Liver (tissue), 9 donors: Measurements from ENCODE around the gene ATP6V0D1. TPM values are rescaled to one million over a fixed set of nuclear protein-coding genes. Genes with fewer than 3 reads are reported as not detected.
A peak's percentile ranks its signal among the peaks of the same experiment; 100 is the strongest.

Experiments used
- DNase-seq: peaks from one replicate; pipeline ENCODE4 v3.0.0-alpha.2; 2017; ENCODE audit warnings: low spot score
- H3K27ac ChIP-seq, 2 donors: one replicate each; pipeline ENCODE4 v1.7.0; 2013; ENCODE audit warnings: inconsistent platforms in 2 of 2, low read length in 2 of 2, control low read depth in 1 of 2, low read depth in 1 of 2, mild to moderate bottlenecking in 1 of 2
- H3K27me3 ChIP-seq, 4 donors: one replicate each; pipeline versions ENCODE4 v1.6.1 to v1.7.0; 2013; ENCODE audit warnings: low read length in 3 of 4, inconsistent platforms in 1 of 4, mild to moderate bottlenecking in 1 of 4, moderate library complexity in 1 of 4; ENCODE audit not compliant: control insufficient read depth in 4 of 4, insufficient read depth in 4 of 4
- H3K36me3 ChIP-seq, 4 donors: one replicate each; pipeline versions ENCODE4 v1.6.1 to v1.7.0; 2013; ENCODE audit warnings: low read length in 3 of 4, mild to moderate bottlenecking in 3 of 4, low read depth in 1 of 4, moderate library complexity in 1 of 4; ENCODE audit not compliant: control insufficient read depth in 4 of 4, insufficient read depth in 3 of 4
- H3K4me1 ChIP-seq, 4 donors: one replicate each; pipeline versions ENCODE4 v1.6.1 to v1.7.0; 2013; ENCODE audit warnings: low read length in 3 of 4, mild to moderate bottlenecking in 3 of 4, moderate library complexity in 1 of 4; ENCODE audit not compliant: control insufficient read depth in 4 of 4, insufficient read depth in 4 of 4
- H3K4me3 ChIP-seq, 3 donors: one replicate each; pipeline versions ENCODE4 v1.6.1 to v1.7.0; 2013; ENCODE audit warnings: low read length in 3 of 3, control low read depth in 1 of 3, low read depth in 1 of 3, mild to moderate bottlenecking in 1 of 3
- H3K9ac ChIP-seq, 2 donors: one replicate each; pipeline ENCODE4 v1.7.0; 2013; ENCODE audit warnings: low read length in 2 of 2, mild to moderate bottlenecking in 2 of 2, moderate library complexity in 2 of 2, control low read depth in 1 of 2, low read depth in 1 of 2
- H3K9me3 ChIP-seq, 4 donors: one replicate each; pipeline versions ENCODE4 v1.6.1 to v1.7.0; 2013; ENCODE audit warnings: low read length in 3 of 4; ENCODE audit not compliant: control insufficient read depth in 4 of 4
- CTCF ChIP-seq: fragments of 150-350 bp; IDR thresholded peaks from 2 replicates; pipeline ENCODE4 v1.5.1; 2017; ENCODE audit warnings: improper control_type of control experiment, low read depth, low read length; ENCODE audit not compliant: missing input control
- FOXA1 ChIP-seq: IDR thresholded peaks from 2 replicates; pipeline ENCODE4 v1.6.1; 2016; ENCODE audit warnings: antibody characterized with exemption
- GABPA ChIP-seq, 2 donors: IDR thresholded peaks in 1 of 2; conservative IDR thresholded peaks in 1 of 2; 2 replicates each; pipeline ENCODE4 v1.6.1; 2016; ENCODE audit warnings: antibody characterized with exemption in 2 of 2, mild to moderate bottlenecking in 1 of 2, moderate library complexity in 1 of 2
- RAD21 ChIP-seq, 2 donors: IDR thresholded peaks; 2 replicates each; pipeline ENCODE4 v1.6.1; 2016; ENCODE audit warnings: antibody characterized with exemption in 2 of 2, mild to moderate bottlenecking in 2 of 2
- RXRA ChIP-seq, 2 donors: IDR thresholded peaks; 2 replicates each; pipeline ENCODE4 v1.6.1; 2017 to 2018; ENCODE audit warnings: antibody characterized with exemption in 2 of 2, mild to moderate bottlenecking in 1 of 2
- SP1 ChIP-seq: IDR thresholded peaks from 2 replicates; pipeline ENCODE4 v1.6.1; 2018; ENCODE audit warnings: antibody characterized with exemption, mild to moderate bottlenecking
- TAF1 ChIP-seq: conservative IDR thresholded peaks from 2 replicates; pipeline ENCODE4 v1.6.1; 2016; ENCODE audit warnings: antibody characterized with exemption, mild to moderate bottlenecking
- YY1 ChIP-seq: IDR thresholded peaks from 2 replicates; pipeline ENCODE4 v1.6.1; 2016; ENCODE audit warnings: antibody characterized with exemption, mild to moderate bottlenecking
- WGBS: extraction: QIAGEN DNeasy Blood & Tissue Kit; methylation state at CpG from one replicate; pipeline ENCODE4 v1.1.7; 2013; 5-methylcytosine and 5-hydroxymethylcytosine counted together
- polyA plus RNA-seq, 2 donors: library from polyadenylated mRNA; stranded (reverse) in 1 of 2; unstranded in 1 of 2; fragments of 200-250 nt in 1 of 2; fragments of >200 nt in 1 of 2; fragmentation: Nextera tagmentation in 1 of 2; extraction: Ambion mirVana in 1 of 2; gene quantifications; one replicate each; pipeline versions ENCODE4 v1.2.1 to v1.2.3, GENCODE V29; 2013 to 2015
- total RNA-seq, 2 donors: library from RNA; depleted of rRNA; stranded (reverse); fragments of >200 nt; gene quantifications; one replicate each; pipeline ENCODE4 v1.2.3, GENCODE V29; 2014
- TF ChIP-seq, protein P1 (sequence below): IDR thresholded peaks from 2 replicates; pipeline ENCODE4 v1.6.1; 2016; ENCODE audit warnings: antibody characterized with exemption, mild to moderate bottlenecking
- TF ChIP-seq, protein P2 (sequence below): IDR thresholded peaks from 2 replicates; pipeline ENCODE4 v1.6.1; 2016; ENCODE audit warnings: antibody characterized with exemption
- donor health status: healthy.
- donor health status: healthy.
- donor health status: healthy.
- donor health status: healthy.
- donor health status: healthy.

Gene ATP6V0D1
- total and polyA plus RNA-seq, 4 donors, result 47.6 to 80.2 (median 66.6) TPM

DNA sequence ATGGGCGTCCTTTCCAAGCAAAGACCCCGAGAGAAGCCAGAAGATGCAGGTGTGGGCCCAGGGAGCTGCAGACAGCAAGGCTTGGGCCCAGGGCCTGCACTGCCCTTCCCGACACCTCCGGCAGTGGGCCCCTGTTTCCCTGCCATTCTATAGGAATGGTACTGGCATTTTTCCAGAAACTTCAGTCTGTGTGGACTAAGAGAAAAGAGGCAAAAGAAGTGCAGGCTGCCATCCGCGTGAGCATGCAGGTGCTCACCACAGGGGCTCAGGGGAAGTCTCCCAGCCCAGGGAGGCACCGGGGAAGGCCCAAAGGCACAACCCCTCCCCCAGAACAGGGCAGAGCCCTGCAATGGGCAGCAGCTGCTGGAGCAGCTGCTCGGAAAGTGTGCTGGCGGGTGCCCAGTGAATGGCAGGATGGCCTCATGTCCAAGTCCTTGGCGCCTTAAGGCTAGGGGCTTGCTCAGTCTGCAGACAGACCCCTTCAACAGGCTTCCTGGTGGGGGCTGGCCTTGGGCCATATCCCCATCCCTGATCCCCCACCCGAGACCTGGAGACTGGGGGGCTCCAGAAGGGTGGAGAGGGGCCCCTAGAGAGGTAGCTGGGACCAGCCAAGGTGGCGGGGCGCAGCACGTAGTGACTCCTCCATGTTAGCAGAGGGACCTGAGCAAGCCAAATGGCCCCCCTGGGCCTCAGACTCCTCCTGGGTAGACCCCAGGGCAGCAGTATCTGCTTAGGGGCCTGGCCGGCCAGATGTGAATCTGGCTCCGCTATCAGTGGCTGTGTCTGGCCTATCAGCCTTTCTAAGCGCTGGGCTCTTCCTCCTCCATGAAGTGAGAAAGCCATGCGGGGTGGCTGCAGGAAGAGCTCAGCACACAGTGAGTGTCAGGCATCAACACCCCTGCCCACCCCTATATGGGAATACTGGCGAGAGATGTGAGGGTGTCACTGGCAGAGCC, 80.9 kb downstream of the ATP6V0D1 start:
- Histone ChIP-seq H3K36me3 (no peaks in the 10 kb centered on the region), H3K4me1 (peaks cover 0 to 6% (median 1%) of the 10 kb centered on the region in 4 donors), H3K4me3 (no peak overlapping the region), H3K27me3 (peaks cover 0 to 3% (median 1%) of the 10 kb centered on the region in 4 donors), H3K27ac (no peak overlapping the region), H3K9me3 (no peaks in the 10 kb centered on the region), H3K9ac (no peak overlapping the region)
- DNase-seq, result no peak
- 80% methylated on average over 19 of the region's 19 CpGs for WGBS
- no peak for TF ChIP-seq FOXA1
- TF ChIP-seq, protein P1, sequence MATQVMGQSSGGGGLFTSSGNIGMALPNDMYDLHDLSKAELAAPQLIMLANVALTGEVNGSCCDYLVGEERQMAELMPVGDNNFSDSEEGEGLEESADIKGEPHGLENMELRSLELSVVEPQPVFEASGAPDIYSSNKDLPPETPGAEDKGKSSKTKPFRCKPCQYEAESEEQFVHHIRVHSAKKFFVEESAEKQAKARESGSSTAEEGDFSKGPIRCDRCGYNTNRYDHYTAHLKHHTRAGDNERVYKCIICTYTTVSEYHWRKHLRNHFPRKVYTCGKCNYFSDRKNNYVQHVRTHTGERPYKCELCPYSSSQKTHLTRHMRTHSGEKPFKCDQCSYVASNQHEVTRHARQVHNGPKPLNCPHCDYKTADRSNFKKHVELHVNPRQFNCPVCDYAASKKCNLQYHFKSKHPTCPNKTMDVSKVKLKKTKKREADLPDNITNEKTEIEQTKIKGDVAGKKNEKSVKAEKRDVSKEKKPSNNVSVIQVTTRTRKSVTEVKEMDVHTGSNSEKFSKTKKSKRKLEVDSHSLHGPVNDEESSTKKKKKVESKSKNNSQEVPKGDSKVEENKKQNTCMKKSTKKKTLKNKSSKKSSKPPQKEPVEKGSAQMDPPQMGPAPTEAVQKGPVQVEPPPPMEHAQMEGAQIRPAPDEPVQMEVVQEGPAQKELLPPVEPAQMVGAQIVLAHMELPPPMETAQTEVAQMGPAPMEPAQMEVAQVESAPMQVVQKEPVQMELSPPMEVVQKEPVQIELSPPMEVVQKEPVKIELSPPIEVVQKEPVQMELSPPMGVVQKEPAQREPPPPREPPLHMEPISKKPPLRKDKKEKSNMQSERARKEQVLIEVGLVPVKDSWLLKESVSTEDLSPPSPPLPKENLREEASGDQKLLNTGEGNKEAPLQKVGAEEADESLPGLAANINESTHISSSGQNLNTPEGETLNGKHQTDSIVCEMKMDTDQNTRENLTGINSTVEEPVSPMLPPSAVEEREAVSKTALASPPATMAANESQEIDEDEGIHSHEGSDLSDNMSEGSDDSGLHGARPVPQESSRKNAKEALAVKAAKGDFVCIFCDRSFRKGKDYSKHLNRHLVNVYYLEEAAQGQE, result no peak
- no peak for TF ChIP-seq GABPA (IDR thresholded peaks at IDR 0.05 in 1 of 2, conservative IDR thresholded peaks at IDR 0.05 in 1 of 2)
- no peak for TF ChIP-seq CTCF
- TF ChIP-seq RXRA (IDR thresholded peaks at IDR 0.05), result no peak
- TF ChIP-seq YY1, result no peak
- TF ChIP-seq TAF1, result no peak

GRCh38 chr16:67399218-67399733, 81.7 kb downstream of the ATP6V0D1 start:
- DNase-seq, result peak; percentile 62
- H3K9ac ChIP-seq, result no peak overlapping the region
- 29% methylated on average over 42 of the region's 42 CpGs for WGBS

More at GRCh38 chr16:67399218-67399733, 81.7 kb downstream of the ATP6V0D1 start:
- Histone ChIP-seq H3K36me3 (no peaks in the 10 kb centered on the region), H3K4me1 (peaks cover 0 to 12% (median 5%) of the 10 kb centered on the region in 4 donors), H3K27me3 (peaks cover 0 to 3% (median 1%) of the 10 kb centered on the region in 4 donors), H3K9me3 (no peaks in the 10 kb centered on the region), H3K4me3 (no peak overlapping the region), H3K27ac (no peak overlapping the region)
- TF ChIP-seq CTCF, result peak; percentile 46
- TF ChIP-seq, protein P2, sequence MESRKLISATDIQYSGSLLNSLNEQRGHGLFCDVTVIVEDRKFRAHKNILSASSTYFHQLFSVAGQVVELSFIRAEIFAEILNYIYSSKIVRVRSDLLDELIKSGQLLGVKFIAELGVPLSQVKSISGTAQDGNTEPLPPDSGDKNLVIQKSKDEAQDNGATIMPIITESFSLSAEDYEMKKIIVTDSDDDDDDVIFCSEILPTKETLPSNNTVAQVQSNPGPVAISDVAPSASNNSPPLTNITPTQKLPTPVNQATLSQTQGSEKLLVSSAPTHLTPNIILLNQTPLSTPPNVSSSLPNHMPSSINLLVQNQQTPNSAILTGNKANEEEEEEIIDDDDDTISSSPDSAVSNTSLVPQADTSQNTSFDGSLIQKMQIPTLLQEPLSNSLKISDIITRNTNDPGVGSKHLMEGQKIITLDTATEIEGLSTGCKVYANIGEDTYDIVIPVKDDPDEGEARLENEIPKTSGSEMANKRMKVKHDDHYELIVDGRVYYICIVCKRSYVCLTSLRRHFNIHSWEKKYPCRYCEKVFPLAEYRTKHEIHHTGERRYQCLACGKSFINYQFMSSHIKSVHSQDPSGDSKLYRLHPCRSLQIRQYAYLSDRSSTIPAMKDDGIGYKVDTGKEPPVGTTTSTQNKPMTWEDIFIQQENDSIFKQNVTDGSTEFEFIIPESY, result no peak
- TF ChIP-seq RAD21 (IDR thresholded peaks at IDR 0.05), result peak; percentile 56 to 75
- TF ChIP-seq SP1, result no peak
